SK-MEL-5 (cell line): ENCODE results near the gene MSMO1. TPM values are rescaled to one million over a fixed set of nuclear protein-coding genes. Genes with fewer than 3 reads are reported as not detected.

Experiments used
- DNase-seq: peaks from one replicate; pipeline ENCODE4 v3.0.0-alpha.2; 2016; ENCODE audit warnings: low read depth, low spot score
- in situ Hi-C: cut with HindIII; loops from 2 replicates; pipeline ENCODE4 v1.10.0; 2016; ENCODE audit warnings: low sequenced_read_pairs, high pct_unique_total_duplicates, low pct_unique_long_range_greater_than_20kb
- total RNA-seq: library from RNA; depleted of rRNA; stranded (reverse); fragments of >200 nt; shearing (Covaris generic); gene quantifications from 2 replicates; pipeline ENCODE4 v1.2.3, GENCODE V29; 2014

MSMO1 gene
- total RNA-seq, 1 experiment from 2014 or later, result 89.5 TPM

GRCh38 chr4:165343353-165344191, 16.1 kb downstream of the MSMO1 start:
- in situ Hi-C loops, result no loop called here
- peak; percentile 40 for DNase-seq

- in situ Hi-C loops, result no loop called here
- peak; percentile 22 for DNase-seq
Measured at GRCh38 chr4:165345666-165346417, 18.4 kb downstream of the MSMO1 start.

- no peak for DNase-seq
- in situ Hi-C loops, result no loop called here
Measured at GRCh38 chr4:165347647-165348569, 20.4 kb downstream of the MSMO1 start.

GRCh38 chr4:165351359-165352130, 24.1 kb downstream of the MSMO1 start:
- DNase-seq, result peak; percentile 26
- in situ Hi-C loops, result no loop called here

- DNase-seq, result peak; percentile 75
- in situ Hi-C loops, result no loop called here
Measured at GRCh38 chr4:165355900-165356300, 28.4 kb downstream of the MSMO1 start.

- no peak for DNase-seq
- in situ Hi-C loops, result no loop called here
Measured at GRCh38 chr4:165359506-165359905, 32.0 kb downstream of the MSMO1 start.

- in situ Hi-C loops, result no loop called here
- DNase-seq, result no peak
Measured at GRCh38 chr4:165360041-165360695, 32.7 kb downstream of the MSMO1 start.

GRCh38 chr4:165360985-165361670, 33.7 kb downstream of the MSMO1 start:
- in situ Hi-C loops, result no loop called here

GRCh38 chr4:165361810-165362209, 34.3 kb downstream of the MSMO1 start:
- no peak for DNase-seq
- in situ Hi-C loops, result no loop called here

More at GRCh38 chr4:165360985-165361670, 33.7 kb downstream of the MSMO1 start:
- no peak for DNase-seq

- in situ Hi-C loops, result no loop called here
Measured at GRCh38 chr4:165364452-165365080, 37.1 kb downstream of the MSMO1 start.

GRCh38 chr4:165367040-165367439, 39.6 kb downstream of the MSMO1 start:
- no peak for DNase-seq
- in situ Hi-C loops, result no loop called here

More at GRCh38 chr4:165364452-165365080, 37.1 kb downstream of the MSMO1 start:
- DNase-seq, result no peak

GRCh38 chr4:165368114-165368513, 40.6 kb downstream of the MSMO1 start:
- DNase-seq, result no peak
- in situ Hi-C loops, result no loop called here

- DNase-seq, result no peak
- in situ Hi-C loops, result no loop called here
Measured at GRCh38 chr4:165368567-165368966, 41.1 kb downstream of the MSMO1 start.

- DNase-seq, result no peak
- in situ Hi-C loops, result no loop called here
Measured at GRCh38 chr4:165369522-165369921, 42.1 kb downstream of the MSMO1 start.

- in situ Hi-C loops, result no loop called here
- DNase-seq, result no peak
Measured at GRCh38 chr4:165370530-165370929, 43.1 kb downstream of the MSMO1 start.

GRCh38 chr4:165375465-165375864, 48.0 kb downstream of the MSMO1 start:
- in situ Hi-C loops, result no loop called here
- no peak for DNase-seq
